H1 (cell line): ENCODE results near the gene LRRC4C. TPM values are rescaled to one million over a fixed set of nuclear protein-coding genes. Genes with fewer than 3 reads are reported as not detected.

Experiments
- CHD1 ChIP-seq: IDR thresholded peaks from 2 replicates; pipeline ENCODE4 v1.6.1; 2012; ENCODE audit warnings: low read depth, low read length, improper control_type of control experiment
- EZH2 ChIP-seq: fragments of 200-600 bp; sonication (generic); IDR thresholded peaks from 2 replicates; pipeline ENCODE4 v1.7.1; 2012; ENCODE audit warnings: low read depth, mild to moderate bottlenecking, moderate library complexity, low read length, inconsistent platforms; ENCODE audit not compliant: severe bottlenecking
- NANOG ChIP-seq: IDR thresholded peaks from 2 replicates; pipeline ENCODE4 v1.6.1; 2011; ENCODE audit warnings: low read length, low read depth, mild to moderate bottlenecking, inconsistent platforms; ENCODE audit not compliant: insufficient read depth, poor library complexity, severe bottlenecking
- RAD21 ChIP-seq, 2 experiments: IDR thresholded peaks in 1 of 2; conservative IDR thresholded peaks in 1 of 2; 2 replicates each; pipeline ENCODE4 v1.6.1; 2011; ENCODE audit warnings: low read depth in 2 of 2, low read length in 2 of 2, improper control_type of control experiment in 1 of 2, inconsistent platforms in 1 of 2, mild to moderate bottlenecking in 1 of 2, moderate library complexity in 1 of 2
- RFX5 ChIP-seq: IDR thresholded peaks from 2 replicates; pipeline ENCODE4 v1.6.1; 2011; ENCODE audit warnings: low read depth, low read length, improper control_type of control experiment, borderline replicate concordance
- polyA plus RNA-seq, 7 experiments: library from polyadenylated mRNA; depleted of rRNA in 3 of 7; stranded (reverse) in 5 of 7; unstranded in 2 of 7; fragments of >200 nt in 5 of 7; fragments of 200-250 nt in 2 of 7; gene quantifications; 1 replicate in 5 of 7; 2 replicates in 1 of 7; 4 replicates in 1 of 7; pipeline versions ENCODE4 v1.2.1 to v1.2.3, GENCODE V29; 2011 to 2013; ENCODE audit warnings: missing spikeins in 2 of 7, mixed read lengths in 2 of 7
- total RNA-seq: library from RNA; stranded (reverse); fragmentation: NEBNext Ultra II Directional; extraction: Animal tissue kit (Norgen Biotek cat#: 25700); gene quantifications from 2 replicates; pipeline ENCODE4 v1.2.1, GENCODE V29; 2021

LRRC4C gene
- total and polyA plus RNA-seq, 2 of the 8 experiments (the other 6 are each of a cell fraction or from before 2014, with no cell fraction given) = 0.23 to 2.2 TPM

DNA sequence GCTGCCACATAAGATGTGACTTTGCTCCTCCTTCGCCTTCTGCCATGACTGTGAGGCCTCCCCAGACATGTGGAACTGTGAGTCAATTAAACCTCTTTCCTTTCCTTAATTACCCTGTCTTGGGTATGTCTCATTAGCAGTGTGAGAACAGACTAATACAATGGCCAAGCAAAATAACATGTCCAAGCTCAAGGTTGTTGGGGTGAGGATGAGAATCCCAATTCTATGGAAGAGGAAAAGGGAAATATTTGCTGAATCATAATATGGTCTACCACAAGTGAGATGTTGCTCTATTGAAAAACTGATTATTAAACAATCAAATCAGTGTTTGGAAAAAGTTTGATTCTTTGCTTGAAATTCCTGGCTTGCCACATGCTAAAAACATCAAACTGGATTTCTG is 48.7 kb upstream of the LRRC4C start (continued):
- TF ChIP-seq EZH2 (no peak), NANOG (no peak), CHD1 (no peak), RAD21 (IDR thresholded peaks at IDR 0.05 in 1 of 2, conservative IDR thresholded peaks at IDR 0.05 in 1 of 2; ENCODE audit: low read depth in 2 of 2, low read length in 2 of 2) (no peak), RFX5 (no peak)
- TF ChIP-seq, all 59 proteins: peak for 0
